Activated CD4-positive, alpha-beta T cell treated with anti-CD3 and anti-CD28 coated beads for 4 hours (primary cell): ENCODE data around the gene YBEY.
"Not testable (repeated sequence)": the region's sequence is repeated elsewhere in the genome, so short reads cannot be mapped to it uniquely, and the experiment has no call there.

Source experiments
- DNase-seq, 2 donors: peaks; one replicate each; pipeline ENCODE4 v3.0.0-alpha.2; 2020

Gene YBEY

GRCh38 chr21:46308431-46308830, 22.3 kb downstream of the YBEY start:
- DNase-seq = no peak

- DNase-seq = not testable (repeated sequence)
Observed at GRCh38 chr21:46310260-46310659, 24.1 kb downstream of the YBEY start.

GRCh38 chr21:46311568-46311967, 25.4 kb downstream of the YBEY start:
- no peak for DNase-seq

- DNase-seq = no peak
Observed at GRCh38 chr21:46312949-46313348, 26.8 kb downstream of the YBEY start.

GRCh38 chr21:46314441-46315020, 28.4 kb downstream of the YBEY start:
- no peak for DNase-seq

- DNase-seq = no peak
Observed at GRCh38 chr21:46316708-46317324, 30.7 kb downstream of the YBEY start.

GRCh38 chr21:46317710-46318463, 31.7 kb downstream of the YBEY start:
- no peak for DNase-seq

- no peak for DNase-seq
Observed at GRCh38 chr21:46318464-46318845, 32.3 kb downstream of the YBEY start.

GRCh38 chr21:46319186-46319585, 33.0 kb downstream of the YBEY start:
- no peak for DNase-seq

GRCh38 chr21:46320331-46320801, 34.2 kb downstream of the YBEY start:
- DNase-seq = no peak

- DNase-seq = no peak
Observed at GRCh38 chr21:46322351-46323226, 36.4 kb downstream of the YBEY start.

- DNase-seq = no peak
Observed at GRCh38 chr21:46323227-46323709, 37.1 kb downstream of the YBEY start.

GRCh38 chr21:46323710-46324389, 37.7 kb downstream of the YBEY start, which contains the start of the genes C21orf58 and PCNT:
C21orf58 (minus strand) TSS chr21:46323870; CDS start chr21:46322738, 1,132 bp downstream.
PCNT (plus strand) TSS chr21:46324156; CDS start chr21:46324229, 73 bp downstream.
- DNase-seq = peak; percentile 97

- DNase-seq = peak; percentile 85 to 90
Observed at GRCh38 chr21:46324390-46325072, 38.4 kb downstream of the YBEY start.

- peak; percentile 22 to 27 for DNase-seq
Observed at GRCh38 chr21:46325073-46325912, 39.2 kb downstream of the YBEY start.

GRCh38 chr21:46326110-46326703, 40.1 kb downstream of the YBEY start:
- no peak for DNase-seq

GRCh38 chr21:46327711-46328110, 41.6 kb downstream of the YBEY start:
- no peak for DNase-seq

GRCh38 chr21:46328151-46328550, 42.0 kb downstream of the YBEY start:
- DNase-seq = no peak

- DNase-seq = no peak
Observed at GRCh38 chr21:46329796-46330195, 43.7 kb downstream of the YBEY start.
